AG08395 (cell line): ENCODE measurements around the gene IKBKE.

Experiments
- DNase-seq: peaks from one replicate; pipeline ENCODE4 v3.0.0; 2012; ENCODE audit warnings: mixed read lengths, low spot score

The IKBKE gene

DNA sequence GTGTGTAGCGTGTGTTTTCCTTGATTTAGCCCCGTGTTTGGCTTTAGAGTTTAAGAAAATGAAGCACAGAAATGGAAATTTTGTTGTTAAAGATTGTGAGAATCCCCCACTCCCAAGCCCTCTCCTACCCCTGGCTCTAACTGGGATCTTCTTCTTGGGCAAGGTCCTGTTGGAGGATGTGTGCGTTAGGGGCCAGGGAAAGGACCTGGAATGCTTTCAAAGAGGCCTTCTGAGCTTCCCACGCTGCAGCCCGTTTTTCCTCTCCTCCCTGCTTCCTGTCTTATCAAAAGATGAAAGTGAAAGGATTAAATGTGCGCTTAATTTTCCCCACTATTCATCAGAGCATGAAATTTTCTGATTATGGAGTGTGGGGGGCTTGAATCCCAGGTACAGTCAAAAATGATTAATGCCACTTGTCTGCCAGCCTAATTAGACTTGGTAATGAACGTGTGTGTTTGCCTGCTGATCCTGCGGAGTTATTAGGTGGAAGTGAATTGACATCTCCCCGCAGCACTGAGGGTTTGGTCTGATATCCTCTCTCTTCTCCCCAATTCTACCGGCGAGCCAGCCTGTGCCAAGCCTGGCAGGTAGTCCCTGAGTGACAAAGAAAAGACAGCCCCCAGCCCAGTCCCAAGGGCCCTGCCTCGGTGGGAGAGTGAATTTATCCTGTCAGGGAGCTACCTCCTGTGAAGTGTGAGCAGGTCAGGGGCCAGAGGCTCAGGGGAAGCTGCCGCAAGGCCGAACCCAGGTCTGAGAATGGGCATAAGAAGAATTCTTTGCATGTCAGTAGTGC lies 42.0 kb downstream of the IKBKE start:
- no peak for DNase-seq

GRCh38 chr1:206512851-206513180 lies 42.5 kb downstream of the IKBKE start:
- DNase-seq, result no peak

DNA sequence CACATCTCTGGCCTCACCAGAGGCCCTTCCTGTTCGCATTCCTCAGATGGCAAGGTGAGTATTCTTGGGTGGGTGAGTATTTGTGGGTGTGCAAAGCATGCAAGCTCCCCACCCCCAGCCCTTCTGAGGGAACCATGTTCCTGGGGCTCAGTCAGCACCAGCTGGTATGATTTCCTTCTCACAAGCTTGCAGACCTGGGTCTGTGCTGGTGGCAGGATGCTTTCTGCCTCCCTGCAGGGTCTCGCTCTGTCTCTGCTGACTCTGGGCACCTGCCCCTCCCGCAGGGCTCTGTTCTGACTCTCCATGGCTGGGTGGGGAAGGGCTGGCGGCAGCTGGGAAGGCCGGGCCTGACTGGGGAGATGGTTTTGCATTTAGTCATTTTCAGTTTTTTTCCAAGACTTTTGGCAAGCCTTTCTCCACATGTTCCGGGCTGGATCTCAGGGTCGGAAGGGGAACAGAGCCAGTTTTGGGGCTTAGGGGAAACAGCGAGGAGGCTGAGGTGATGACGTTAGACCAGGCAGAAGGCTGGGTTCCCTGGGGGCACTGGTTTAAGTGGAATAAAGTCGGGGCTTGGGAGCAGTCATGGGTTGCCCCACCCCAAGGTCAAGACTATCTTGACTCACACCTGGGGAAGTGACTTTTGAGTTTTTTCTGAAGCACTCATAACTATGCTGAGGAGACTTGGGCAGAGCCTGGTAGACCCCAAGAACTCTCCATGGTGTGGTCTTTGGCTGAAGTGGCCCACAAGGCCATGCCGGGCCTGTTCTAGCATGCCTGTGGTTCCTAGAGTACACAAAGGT lies 43.2 kb downstream of the IKBKE start:
- DNase-seq, result peak; percentile 90

DNA sequence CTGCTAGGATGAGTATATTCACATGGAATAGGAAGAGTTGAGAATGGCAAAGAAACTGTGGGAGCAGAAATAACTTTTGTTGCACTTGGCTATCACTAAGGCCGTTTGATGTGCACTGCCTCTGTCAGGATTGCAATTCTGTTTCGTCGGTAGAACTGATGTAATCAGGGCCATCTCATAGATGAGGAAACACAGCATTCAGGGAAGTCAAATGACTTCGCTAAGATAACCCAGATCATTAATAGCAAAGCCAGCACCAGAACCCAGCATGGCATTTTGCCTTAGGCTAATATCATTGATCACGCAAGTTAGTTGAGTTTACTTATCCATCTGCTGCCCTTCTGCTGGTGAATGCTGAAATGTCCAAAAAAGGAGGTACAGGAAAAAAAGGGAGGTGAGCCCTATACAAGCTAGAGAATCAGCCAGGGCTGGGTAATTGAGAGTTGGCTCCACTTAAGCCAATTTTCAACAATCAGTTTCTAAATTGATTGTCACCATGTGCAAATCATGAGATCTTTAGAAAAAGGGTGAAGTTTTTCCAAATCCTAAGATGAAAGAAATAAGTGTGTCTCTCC lies 44.6 kb downstream of the IKBKE start:
- DNase-seq, result no peak

- DNase-seq, result no peak
These were observed 46.4 kb downstream of the IKBKE start for GRCh38 chr1:206516728-206516990.

DNA sequence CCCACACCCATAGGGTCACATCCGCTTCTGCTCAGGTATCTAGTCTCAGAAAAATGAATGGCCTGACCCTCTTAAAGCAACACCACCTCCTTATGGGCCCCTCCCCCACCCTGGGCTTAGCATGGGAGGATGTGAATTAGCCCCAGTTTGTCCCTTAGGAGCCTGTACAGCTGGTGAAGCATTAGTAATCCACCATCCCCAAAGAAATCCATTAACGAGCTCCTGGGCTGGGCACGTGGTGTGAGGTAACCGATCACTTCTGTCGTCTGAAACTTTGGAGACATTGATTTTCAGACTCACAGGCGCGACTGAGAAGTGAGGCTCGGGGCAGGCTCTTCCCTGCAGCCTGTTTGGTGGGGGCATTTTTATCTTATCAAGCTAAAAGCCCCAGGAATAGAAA lies 47.5 kb downstream of the IKBKE start:
- DNase-seq, result no peak

- no peak for DNase-seq
These were observed 47.9 kb downstream of the IKBKE start for GRCh38 chr1:206518206-206518605.

GRCh38 chr1:206518743-206519142 lies 48.5 kb downstream of the IKBKE start:
- DNase-seq, result no peak

DNA sequence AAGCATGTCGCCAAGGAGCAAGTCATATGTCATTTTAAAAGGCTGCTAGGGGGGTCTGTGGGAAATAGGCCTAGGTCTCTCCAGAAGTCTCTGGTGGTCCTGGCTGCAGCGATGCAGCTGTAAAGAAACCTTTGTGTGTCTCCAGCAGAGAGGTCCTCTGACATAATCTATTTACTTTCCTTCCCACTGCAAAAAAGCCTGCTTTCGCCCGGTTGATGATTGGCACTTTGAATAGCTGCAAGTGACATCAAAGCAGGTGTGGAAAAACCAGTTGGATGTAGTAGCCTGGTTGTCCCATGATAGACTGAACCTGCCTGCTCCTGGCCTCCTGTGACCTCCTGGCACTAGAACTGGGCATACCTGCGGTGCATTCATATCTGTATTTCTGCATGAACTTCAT lies 50.9 kb downstream of the IKBKE start:
- no peak for DNase-seq

GRCh38 chr1:206521694-206522402 lies 51.6 kb downstream of the IKBKE start:
- DNase-seq, result no peak

- no peak for DNase-seq
These were observed 54.6 kb downstream of the IKBKE start for GRCh38 chr1:206524739-206525364.

DNA sequence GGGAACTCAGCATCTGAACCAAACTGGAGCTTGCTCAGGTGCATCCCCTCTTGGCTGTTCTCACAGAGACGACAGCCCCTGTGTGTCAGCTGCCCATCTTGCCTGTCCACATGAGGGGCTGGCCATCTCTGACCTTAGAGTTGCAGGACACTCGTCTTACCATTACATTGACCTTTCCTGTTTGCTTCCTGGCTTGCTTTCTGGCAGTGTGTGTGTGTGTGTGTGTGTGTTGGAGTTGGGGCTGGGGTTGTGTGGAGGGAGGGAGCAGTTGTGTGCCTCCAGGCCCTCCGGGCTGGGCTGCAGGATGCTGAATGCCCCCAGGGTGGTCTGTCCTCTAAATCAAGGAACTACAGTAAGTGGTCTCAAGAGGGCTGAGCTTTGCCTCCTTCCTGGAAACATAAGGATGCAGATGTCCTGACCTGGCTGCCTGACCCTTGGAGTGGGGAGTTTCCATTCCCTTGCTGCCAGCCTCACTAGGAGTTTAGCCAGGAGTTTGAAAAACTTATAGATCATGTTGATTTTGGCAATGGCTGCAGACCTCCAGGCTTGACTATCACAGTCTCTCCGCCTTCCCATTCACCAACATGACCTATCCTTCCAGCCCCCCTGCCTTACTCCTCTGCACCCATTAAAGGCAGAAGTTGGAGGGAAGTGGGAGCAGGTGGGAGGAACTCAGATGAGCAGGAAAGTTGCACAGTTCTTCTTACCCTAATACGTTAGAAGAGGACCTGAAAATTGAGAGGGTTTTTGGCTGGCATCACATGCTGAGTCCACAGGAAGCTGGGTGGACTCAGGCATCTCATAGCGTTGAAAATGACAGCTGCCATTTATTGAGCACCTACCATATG lies 56.0 kb downstream of the IKBKE start:
- DNase-seq, result no peak

- DNase-seq, result no peak
These were observed 59.1 kb downstream of the IKBKE start for GRCh38 chr1:206529425-206529824.

DNA sequence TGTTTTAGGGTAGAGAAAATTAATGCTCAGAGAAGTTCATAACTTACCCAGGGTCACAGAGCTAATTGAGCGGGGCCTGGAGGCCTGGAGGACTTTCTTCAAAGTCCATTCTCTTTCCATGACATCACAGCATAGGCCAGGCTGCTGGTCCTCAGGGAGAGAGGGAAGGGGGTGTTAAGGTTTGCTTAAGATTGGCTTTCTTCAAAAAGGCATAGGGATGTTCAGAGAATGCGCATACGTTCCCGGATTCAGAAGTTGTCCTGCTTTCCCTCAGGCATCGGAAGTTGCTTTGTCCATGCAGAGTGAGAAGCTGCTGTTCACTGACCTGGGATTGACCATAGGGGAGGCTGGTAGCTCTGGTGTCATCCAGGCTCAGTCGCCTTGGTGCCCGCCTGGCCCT lies 62.1 kb downstream of the IKBKE start:
- DNase-seq, result no peak

DNA sequence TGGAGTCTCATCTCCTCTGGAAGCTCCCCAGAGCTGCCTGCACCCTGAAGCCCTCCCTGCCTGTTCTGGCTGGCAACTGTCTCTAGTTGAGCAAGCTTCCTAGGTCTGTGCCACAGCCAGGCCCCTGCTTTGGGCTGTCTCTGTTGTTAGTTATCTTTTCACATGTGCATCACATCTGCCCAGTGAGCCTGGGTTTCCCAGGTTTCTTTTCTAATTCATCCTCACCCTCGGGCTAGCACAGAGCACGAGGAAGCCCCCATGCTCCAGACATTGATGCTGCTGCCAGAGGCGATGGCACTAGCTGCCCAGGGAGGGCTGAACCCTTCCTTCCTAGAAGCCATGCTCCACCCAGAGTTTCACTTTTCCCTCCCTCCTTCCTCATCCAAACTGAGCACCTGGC lies 64.3 kb downstream of the IKBKE start:
- DNase-seq, result no peak

- no peak for DNase-seq
These were observed 65.5 kb downstream of the IKBKE start for GRCh38 chr1:206535853-206536188.

- no peak for DNase-seq
These were observed 66.9 kb downstream of the IKBKE start for GRCh38 chr1:206537141-206537540.

DNA sequence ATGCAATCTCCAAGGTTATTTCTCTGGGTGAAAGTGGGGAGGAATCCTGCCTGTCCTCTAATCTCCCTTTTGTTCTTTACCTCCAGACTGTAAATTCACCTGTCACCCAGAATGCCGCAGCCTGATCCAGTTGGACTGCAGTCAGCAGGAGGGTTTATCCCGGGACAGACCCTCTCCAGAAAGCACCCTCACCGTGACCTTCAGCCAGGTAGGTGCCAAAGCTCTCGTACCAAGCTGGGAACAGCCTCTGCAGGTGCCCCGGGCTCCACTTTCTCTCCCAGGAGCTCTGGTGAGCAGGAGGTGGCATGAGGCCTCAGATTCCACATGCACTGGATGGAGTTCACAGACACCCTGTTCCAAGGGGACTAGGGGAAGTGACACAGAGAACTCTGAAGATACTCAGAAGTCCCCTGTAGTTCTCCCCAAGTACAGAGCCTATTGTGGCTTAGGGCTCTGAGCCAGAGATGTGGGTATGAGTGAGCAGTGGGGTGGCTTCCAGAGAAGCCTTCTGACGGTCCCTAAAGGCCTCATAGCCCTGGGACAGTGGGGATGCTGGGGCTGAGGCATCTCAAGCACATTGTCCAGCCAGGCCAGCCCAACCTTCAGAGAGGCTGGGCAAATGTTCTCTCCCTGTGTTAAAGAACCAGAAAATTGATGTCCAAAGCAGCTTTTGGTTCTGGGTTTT lies 68.0 kb downstream of the IKBKE start:
- no peak for DNase-seq

DNA sequence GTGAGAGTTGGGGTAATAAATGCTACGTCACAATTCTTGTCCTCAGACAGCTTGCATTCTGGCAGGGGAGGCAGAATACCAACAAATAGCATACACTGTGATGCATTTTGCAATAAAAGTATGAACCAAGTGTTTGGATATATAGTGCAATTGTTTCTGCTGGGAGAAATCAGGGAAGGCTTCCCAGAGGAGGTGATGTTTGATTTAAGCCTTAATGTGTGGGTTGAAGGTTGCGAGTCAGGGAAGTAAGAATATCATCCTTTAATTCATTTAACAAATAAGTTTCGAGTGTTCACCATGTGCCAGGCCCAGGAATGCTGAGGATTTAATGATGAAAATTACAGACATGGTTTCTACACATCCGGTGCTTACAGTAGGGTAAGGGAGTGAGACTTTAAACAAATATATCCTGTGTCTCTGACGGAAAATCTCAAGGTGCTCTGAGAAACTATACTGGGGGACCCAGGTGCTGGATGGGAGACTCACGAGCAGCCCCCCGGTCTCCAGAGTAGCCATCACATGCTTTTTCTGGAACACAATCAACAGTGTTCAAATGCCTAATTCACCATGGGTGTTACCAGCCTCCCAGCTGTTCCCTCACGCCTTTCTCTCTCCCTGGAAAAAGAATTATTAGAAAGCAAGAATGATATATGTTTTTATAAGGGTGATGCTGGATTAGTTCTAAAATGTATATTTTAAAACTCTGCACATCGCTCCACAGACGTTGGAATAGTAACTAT lies 68.8 kb downstream of the IKBKE start:
- DNase-seq, result no peak

DNA sequence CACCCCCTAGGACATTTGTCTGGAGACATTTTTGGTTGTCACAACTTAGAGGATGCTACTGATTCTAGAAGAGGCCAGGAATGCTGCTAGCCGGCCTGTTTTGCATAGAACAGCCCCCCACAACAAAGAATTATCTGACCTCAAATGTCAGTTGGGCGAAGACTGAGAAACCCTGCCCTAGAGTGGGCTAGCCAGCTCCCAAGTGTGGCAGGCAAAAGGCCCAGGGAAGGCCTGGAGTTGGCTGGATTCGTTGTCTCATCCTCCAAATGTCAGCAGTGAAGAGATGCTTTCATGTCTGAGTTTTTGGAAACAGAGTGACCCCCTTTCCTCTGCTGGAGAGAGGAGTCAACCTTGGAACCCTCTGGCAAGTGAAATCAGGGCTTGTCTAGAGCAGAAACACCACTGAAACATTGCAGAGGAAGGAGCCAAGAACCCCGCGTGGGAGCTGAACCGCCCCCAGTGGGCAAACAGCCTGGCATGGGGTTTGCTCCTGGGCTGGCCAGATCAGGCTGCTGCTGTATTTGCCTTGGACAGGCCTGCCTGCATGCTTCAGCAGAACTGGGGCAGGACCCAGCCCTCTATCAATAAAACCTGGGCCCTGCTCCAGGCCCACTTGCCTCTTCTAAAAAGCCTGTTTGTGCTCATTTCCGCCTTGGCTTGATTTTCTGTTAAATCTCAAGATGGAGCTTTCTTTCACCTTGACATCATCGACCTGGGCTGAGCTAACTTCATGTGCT lies 69.9 kb downstream of the IKBKE start:
- no peak for DNase-seq
